IMR-90 (cell line): Measurements from ENCODE around the gene RABEP2. TPM values are rescaled to one million over a fixed set of nuclear protein-coding genes. Genes with fewer than 3 reads are reported as not detected.

Source experiments
- ATAC-seq: fragments of 200-7000 bp; cut with Tn5 transposase; 2 replicates; pipeline ENCODE4 v1.9.1; 2020; ENCODE audit warnings: low read depth, mild to moderate bottlenecking, moderate library complexity
- BruUV-seq: library from RNA; stranded (reverse); fragments of 400-500 nt; replicated peaks from 2 replicates; lab custom pipeline; 2021; lab: Mats Ljungman, UMichigan
- CTCF ChIA-PET: fragments of 300-600 bp; formaldehyde crosslinking; extraction: SDS; loops from one replicate; lab custom pipeline; 2021; ENCODE audit warnings: antibody characterized with exemption; lab: Yijun Ruan, JAX
- POLR2A ChIA-PET: fragments of 300-600 bp; sonication (Branson Sonifier 250); formaldehyde crosslinking; loops from one replicate; lab custom pipeline; 2022; ENCODE audit warnings: antibody characterized with exemption; ENCODE audit not compliant: unreplicated experiment; lab: Charles Lee
- DNase-seq: peaks from one replicate; pipeline ENCODE4 v3.0.0; 2013
- H2AFZ ChIP-seq: replicated peaks from 2 replicates; pipeline ENCODE3; 2013; ENCODE audit warnings: low read length, mild to moderate bottlenecking; ENCODE audit not compliant: poor library complexity
- H2AK5ac ChIP-seq: 2 replicates; pipeline ENCODE4 v1.6.1; 2013; ENCODE audit warnings: low read depth, low read length, inconsistent platforms
- H2AK9ac ChIP-seq: replicated peaks from 2 replicates; pipeline ENCODE3; 2013; ENCODE audit warnings: mild to moderate bottlenecking, low read depth, low read length, moderate library complexity; ENCODE audit not compliant: poor library complexity
- H2BK120ac ChIP-seq: 2 replicates; pipeline ENCODE4 v1.6.1; 2013; ENCODE audit warnings: low read depth, low read length, inconsistent platforms
- H2BK15ac ChIP-seq: 3 replicates; pipeline ENCODE4 v1.6.1; 2013; ENCODE audit warnings: low read depth, low read length, inconsistent platforms
- H2BK20ac ChIP-seq: 2 replicates; pipeline ENCODE4 v1.6.1; 2013; ENCODE audit warnings: low read depth, mild to moderate bottlenecking, inconsistent platforms, low read length, moderate library complexity
- H2BK5ac ChIP-seq: 2 replicates; pipeline ENCODE4 v1.6.1; 2013; ENCODE audit warnings: mild to moderate bottlenecking, low read depth, low read length, inconsistent platforms; ENCODE audit not compliant: poor library complexity, severe bottlenecking
- H3K14ac ChIP-seq: replicated peaks from 2 replicates; pipeline ENCODE4 v1.6.1; 2013; ENCODE audit warnings: low read depth, low read length, inconsistent platforms
- H3K18ac ChIP-seq: 2 replicates; pipeline ENCODE4 v1.6.1; 2013; ENCODE audit warnings: low read depth, low read length, control low read depth
- H3K23ac ChIP-seq: 2 replicates; pipeline ENCODE4 v1.6.1; 2013; ENCODE audit warnings: low read depth, low read length, inconsistent platforms
- H3K27ac ChIP-seq: 2 replicates; pipeline ENCODE4 v1.5.1; 2013; ENCODE audit warnings: mild to moderate bottlenecking, control low read depth, low read length; ENCODE audit not compliant: insufficient read depth
- H3K27me3 ChIP-seq: 2 replicates; pipeline ENCODE4 v1.6.1; 2013; ENCODE audit warnings: low read length; ENCODE audit not compliant: control insufficient read depth, insufficient read depth
- H3K36me3 ChIP-seq: 2 replicates; pipeline ENCODE4 v1.6.1; 2013; ENCODE audit warnings: low read length, mixed read lengths; ENCODE audit not compliant: control insufficient read depth, insufficient read depth
- H3K4ac ChIP-seq: 2 replicates; pipeline ENCODE4 v1.6.1; 2013; ENCODE audit warnings: low read depth, low read length, inconsistent platforms
- H3K4me1 ChIP-seq: 2 replicates; pipeline ENCODE4 v1.6.1; 2013; ENCODE audit warnings: low read length, mixed read lengths; ENCODE audit not compliant: control insufficient read depth, insufficient read depth
- H3K4me2 ChIP-seq: 2 replicates; pipeline ENCODE4 v1.6.1; 2013; ENCODE audit warnings: low read depth, mild to moderate bottlenecking, control low read depth, low read length, moderate library complexity
- H3K4me3 ChIP-seq: 2 replicates; pipeline ENCODE4 v1.5.1; 2013; ENCODE audit warnings: low read depth, mild to moderate bottlenecking, control low read depth, low read length, moderate library complexity; ENCODE audit not compliant: insufficient read depth
- H3K56ac ChIP-seq: 2 replicates; pipeline ENCODE4 v1.6.1; 2013; ENCODE audit warnings: low read length, inconsistent platforms; ENCODE audit not compliant: insufficient read depth; ENCODE audit errors: extremely low read depth
- H3K79me1 ChIP-seq, 2 experiments: 2 replicates each; pipeline ENCODE4 v1.6.1; 2013; ENCODE audit warnings: low read length in 2 of 2, inconsistent platforms in 1 of 2, low read depth in 1 of 2
- H3K9ac ChIP-seq: 2 replicates; pipeline ENCODE4 v1.6.1; 2013; ENCODE audit warnings: low read depth, low read length, control low read depth
- H3K9me1 ChIP-seq: 2 replicates; pipeline ENCODE4 v1.6.1; 2013; ENCODE audit warnings: low read length, inconsistent platforms; ENCODE audit not compliant: insufficient read depth
- H3K9me3 ChIP-seq: 2 replicates; pipeline ENCODE4 v1.6.1; 2013; ENCODE audit warnings: low read length; ENCODE audit not compliant: control insufficient read depth, insufficient read depth
- H4K20me1 ChIP-seq: 2 replicates; pipeline ENCODE4 v1.6.1; 2013; ENCODE audit warnings: low read length, inconsistent platforms; ENCODE audit not compliant: insufficient read depth
- H4K5ac ChIP-seq: 2 replicates; pipeline ENCODE4 v1.6.1; 2013; ENCODE audit warnings: mild to moderate bottlenecking, low read depth, low read length, control low read depth
- H4K8ac ChIP-seq, 2 experiments: 2 replicates each; pipeline ENCODE4 v1.6.1; 2013; ENCODE audit warnings: low read depth in 2 of 2, low read length in 2 of 2, control low read depth in 1 of 2, inconsistent platforms in 1 of 2
- H4K91ac ChIP-seq: 2 replicates; pipeline ENCODE4 v1.6.1; 2013; ENCODE audit warnings: low read depth, low read length, inconsistent platforms; ENCODE audit not compliant: insufficient read depth
- CTCF ChIP-seq: conservative IDR thresholded peaks from 2 replicates; pipeline ENCODE4 v1.5.1; 2012; ENCODE audit warnings: mild to moderate bottlenecking, low read depth, low read length, improper control_type of control experiment
- MAFK ChIP-seq: IDR thresholded peaks from 2 replicates; pipeline ENCODE4 v1.6.1; 2012; ENCODE audit warnings: low read depth, low read length, improper control_type of control experiment
- MAZ ChIP-seq: IDR thresholded peaks from 2 replicates; pipeline ENCODE4 v1.6.1; 2012; ENCODE audit warnings: low read depth, mild to moderate bottlenecking, low read length, improper control_type of control experiment, moderate library complexity, borderline replicate concordance
- RAD21 ChIP-seq: IDR thresholded peaks from 2 replicates; pipeline ENCODE4 v1.6.1; 2012; ENCODE audit warnings: low read length, improper control_type of control experiment
- RCOR1 ChIP-seq: IDR thresholded peaks from 2 replicates; pipeline ENCODE4 v1.6.1; 2012; ENCODE audit warnings: mild to moderate bottlenecking, low read length, improper control_type of control experiment; ENCODE audit not compliant: insufficient replicate concordance
- USF2 ChIP-seq: fragments of 150-350 bp; IDR thresholded peaks from 2 replicates; pipeline ENCODE4 v1.6.1; 2017; ENCODE audit warnings: mild to moderate bottlenecking, antibody characterized with exemption, low read length, low read depth
- WGBS, 2 experiments: methylation state at CpG; one replicate each; pipeline versions ENCODE4 v1.1.5 to v1.1.7; 2013; ENCODE audit warnings: missing lambda C conversion rate in 2 of 2; ENCODE audit not compliant: insufficient read length in 1 of 2; ENCODE audit errors: extremely low coverage in 2 of 2; 5-methylcytosine and 5-hydroxymethylcytosine counted together
- dilution Hi-C: fragments of 300-500 bp; cut with HindIII; formaldehyde crosslinking; loops from one replicate; pipeline ENCODE4 v1.14.3; 2018; ENCODE audit warnings: low sequenced_read_pairs; ENCODE audit not compliant: unreplicated experiment
- in situ Hi-C: fragments of 300-500 bp; cut with MboI; formaldehyde crosslinking; loops from 3 replicates; pipeline ENCODE4 v1.14.3; 2019; ENCODE audit warnings: low sequenced_read_pairs, inconsistent platforms, mixed read lengths
- intact Hi-C: fragments of 100-400 bp; cut with micrococcal nuclease; formaldehyde crosslinking; loops from 2 replicates; pipeline ENCODE4 v1.10.0; 2022
- polyA plus RNA-seq, 3 experiments: library from polyadenylated mRNA; depleted of rRNA; stranded (reverse); fragments of >200 nt; gene quantifications; 2 replicates each; pipeline ENCODE4 v1.2.3, GENCODE V29; 2012; ENCODE audit warnings: low replicate concordance in 1 of 3
- total RNA-seq: library from RNA; depleted of rRNA; stranded (reverse); fragments of >200 nt; gene quantifications from 2 replicates; pipeline ENCODE4 v1.2.3, GENCODE V29; 2012

Gene RABEP2
- total and polyA plus RNA-seq, 2 of the 4 experiments (the other 2 are of a cell fraction) = 12.2 to 20.0 TPM

- Histone ChIP-seq H3K36me3 (peaks cover 63% of the 10 kb centered on the region), H3K79me1 (peaks cover 0 to 13% of the 10 kb centered on the region in 2 experiments), H3K9me3 (no peaks in the 10 kb centered on the region), H4K91ac (no peak overlapping the region), H4K20me1 (no peaks in the 10 kb centered on the region; the same call in 1 of the 2 replicates), H2BK5ac (no peak overlapping the region), H2BK20ac (no peak overlapping the region), H2AK9ac (no peak overlapping the region), H2BK120ac (no peak overlapping the region), H3K9me1 (no peaks in the 10 kb centered on the region), H3K9ac (no peak overlapping the region), H4K5ac (no peak overlapping the region), H3K4ac (no peak overlapping the region), H3K4me3 (no peak overlapping the region), H3K18ac (no peak overlapping the region), H2AK5ac (no peak overlapping the region), H3K4me1 (no peaks in the 10 kb centered on the region), H2AFZ (no peak overlapping the region), H3K23ac (no peak overlapping the region), H3K56ac (no peak overlapping the region), H4K8ac (no peak overlapping the region), H3K27me3 (no peaks in the 10 kb centered on the region), H3K4me2 (no peak overlapping the region), H3K14ac (no peak overlapping the region), H3K27ac (no peak overlapping the region), H2BK15ac (no peak overlapping the region)
- in situ Hi-C loops = loop anchor here (25.0 kb wide), 1 partner anchor 303 kb away; no protein-coding TSS in a partner anchor
- ATAC-seq (no peak), DNase-seq (no peak)
- no CpG with 5 or more reads among the region's 6 CpGs for WGBS, 2 experiments
- BruUV-seq = no TSS peak
- CTCF ChIA-PET = no interaction called here
- POLR2A ChIA-PET = no interaction called here
- dilution Hi-C loops = no loop called here
- intact Hi-C loops = no loop called here
- TF ChIP-seq MAFK = no peak
- no peak for TF ChIP-seq CTCF
- no peak for TF ChIP-seq MAZ
- TF ChIP-seq USF2 = no peak
- no peak for TF ChIP-seq RAD21
- TF ChIP-seq RCOR1 = no peak
These were observed 33.8 kb upstream of the RABEP2 start for GRCh38 chr16:28958836-28959235.
